PC-9 (cell line): ENCODE results near the gene TLE1. TPM values are rescaled to one million over a fixed set of nuclear protein-coding genes. Genes with fewer than 3 reads are reported as not detected.
"Not testable (repeated sequence)": the region's sequence is repeated elsewhere in the genome, so short reads cannot be mapped to it uniquely, and the experiment has no call there.

Experiments
- BruUV-seq: library from RNA; stranded (reverse); fragments of 400-500 nt; replicated peaks from 2 replicates; lab custom pipeline; 2021; lab: Mats Ljungman, UMichigan
- CTCF ChIA-PET: fragments of 300-600 bp; sonication (Branson Sonifier 250); formaldehyde crosslinking; loops from one replicate; lab custom pipeline; 2022; ENCODE audit warnings: antibody characterized with exemption; lab: Charles Lee
- POLR2A ChIA-PET: fragments of 300-600 bp; sonication (Branson Sonifier 250); formaldehyde crosslinking; loops from one replicate; lab custom pipeline; 2022; ENCODE audit warnings: antibody characterized with exemption; ENCODE audit not compliant: unreplicated experiment; lab: Charles Lee
- DNase-seq, 2 experiments: peaks; one replicate each; pipeline versions ENCODE4 v3.0.0 to v3.0.0-alpha.2; 2015 to 2022; ENCODE audit warnings: mixed read lengths in 1 of 2
- H2AFZ ChIP-seq: fragments of 200-600 bp; sonication (generic); 2 replicates; pipeline ENCODE4 v1.8.1; 2017; ENCODE audit warnings: antibody characterized with exemption
- H3F3A ChIP-seq: fragments of 200-600 bp; sonication (generic); 2 replicates; pipeline ENCODE4 v1.8.1; 2017; ENCODE audit warnings: antibody characterized with exemption, mild to moderate bottlenecking, low read depth; ENCODE audit not compliant: insufficient read depth
- H3K27ac ChIP-seq: fragments of 200-600 bp; sonication (generic); 2 replicates; pipeline ENCODE4 v1.6.1; 2016; ENCODE audit warnings: mixed run types
- H3K27me3 ChIP-seq: fragments of 200-600 bp; sonication (generic); 2 replicates; pipeline ENCODE4 v1.6.1; 2016; ENCODE audit warnings: low read depth, mixed run types; ENCODE audit not compliant: insufficient read depth
- H3K36me3 ChIP-seq: fragments of 200-600 bp; sonication (generic); 2 replicates; pipeline ENCODE4 v1.6.1; 2016; ENCODE audit warnings: low read depth, mixed run types
- H3K4me1 ChIP-seq: fragments of 200-600 bp; sonication (generic); replicated peaks from 2 replicates; pipeline ENCODE4 v1.6.1; 2016; ENCODE audit warnings: mixed run types; ENCODE audit not compliant: insufficient read depth
- H3K4me2 ChIP-seq: fragments of 200-600 bp; sonication (generic); 2 replicates; pipeline ENCODE4 v1.6.1; 2017; ENCODE audit warnings: mixed run types
- H3K4me3 ChIP-seq: fragments of 200-600 bp; sonication (generic); 2 replicates; pipeline ENCODE4 v1.6.1; 2016; ENCODE audit warnings: mixed run types
- H3K79me2 ChIP-seq: fragments of 200-600 bp; sonication (generic); 2 replicates; pipeline ENCODE4 v1.6.1; 2017; ENCODE audit warnings: low read depth, mixed run types
- H3K9me2 ChIP-seq: fragments of 200-600 bp; sonication (generic); 2 replicates; pipeline ENCODE4 v1.8.1; 2017; ENCODE audit warnings: mild to moderate bottlenecking; ENCODE audit not compliant: insufficient read depth
- H3K9me3 ChIP-seq: fragments of 200-600 bp; sonication (generic); 2 replicates; pipeline ENCODE4 v1.8.1; 2016; ENCODE audit warnings: low read depth; ENCODE audit not compliant: insufficient read depth
- H4K20me1 ChIP-seq: fragments of 200-600 bp; sonication (generic); 2 replicates; pipeline ENCODE4 v1.8.1; 2017; ENCODE audit not compliant: insufficient read depth
- CTCF ChIP-seq: fragments of 200-600 bp; sonication (generic); conservative IDR thresholded peaks from 2 replicates; pipeline ENCODE4 v1.6.1; 2017; ENCODE audit warnings: mixed run types, antibody characterized with exemption, mild to moderate bottlenecking, moderate library complexity
- EZH2 ChIP-seq: fragments of 200-600 bp; sonication (generic); IDR thresholded peaks from 2 replicates; pipeline ENCODE4 v1.8.0; 2017; ENCODE audit warnings: antibody characterized with exemption, low read depth
- intact Hi-C: fragments of 100-400 bp; cut with micrococcal nuclease; formaldehyde crosslinking; loops from one replicate; pipeline ENCODE4 v1.10.0; 2022; ENCODE audit not compliant: unreplicated experiment
- total RNA-seq: library from RNA; stranded (reverse); gene quantifications from 2 replicates; pipeline ENCODE4 v1.2.3, GENCODE V29; 2021

TLE1 gene
- total RNA-seq, 1 experiment from 2014 or later: 80.9 TPM

GRCh38 chr9:81596679-81597418 is 92.5 kb downstream of the TLE1 start:
- peaks cover 41% of the 10 kb centered on the region for H3K36me3 ChIP-seq
- no peak for TF ChIP-seq EZH2
- TF ChIP-seq CTCF: no peak
- H2AFZ ChIP-seq: no peak overlapping the region
- ChIA-PET CTCF (no interaction called here), POLR2A (no interaction called here)
- no peaks in the 10 kb centered on the region for H3K9me3 ChIP-seq
- H3K4me3 ChIP-seq: no peak overlapping the region
- H3K4me2 ChIP-seq: no peak overlapping the region
- no TSS peak for BruUV-seq
- intact Hi-C loops: no loop called here
- no peak overlapping the region for H3K27ac ChIP-seq
- H4K20me1 ChIP-seq: no peaks in the 10 kb centered on the region
- no peaks in the 10 kb centered on the region for H3K4me1 ChIP-seq
- no peaks in the 10 kb centered on the region for H3K27me3 ChIP-seq
- DNase-seq: no peak
- H3F3A ChIP-seq: no peaks in the 10 kb centered on the region
- H3K79me2 ChIP-seq: no peaks in the 10 kb centered on the region
- no peaks in the 10 kb centered on the region for H3K9me2 ChIP-seq

- DNase-seq: no peak
- Histone ChIP-seq H3K36me3 (peaks cover 33% of the 10 kb centered on the region), H3K27me3 (no peaks in the 10 kb centered on the region), H3K4me2 (no peak overlapping the region), H3K4me1 (no peaks in the 10 kb centered on the region), H3K79me2 (no peaks in the 10 kb centered on the region), H3K27ac (no peak overlapping the region), H3K4me3 (no peak overlapping the region), H3K9me3 (no peaks in the 10 kb centered on the region), H2AFZ (no peak overlapping the region), H4K20me1 (no peaks in the 10 kb centered on the region), H3K9me2 (no peaks in the 10 kb centered on the region), H3F3A (no peaks in the 10 kb centered on the region)
- BruUV-seq: no TSS peak
- intact Hi-C loops: no loop called here
- POLR2A ChIA-PET: no interaction called here
- CTCF ChIA-PET: no interaction called here
- TF ChIP-seq CTCF (no peak), EZH2 (no peak)
Observed at GRCh38 chr9:81595887-81596543, 93.3 kb downstream of the TLE1 start.

GRCh38 chr9:81595293-81595692 is 94.1 kb downstream of the TLE1 start:
- H3F3A ChIP-seq, H3K79me2 ChIP-seq, CTCF ChIA-PET, H4K20me1 ChIP-seq, DNase-seq, POLR2A ChIA-PET, BruUV-seq, H3K4me1 ChIP-seq, H3K9me2 ChIP-seq, H3K4me3 ChIP-seq, H3K4me2 ChIP-seq, H3K27me3 ChIP-seq, H3K27ac ChIP-seq, H3K9me3 ChIP-seq, intact Hi-C loops, H2AFZ ChIP-seq: not testable (repeated sequence)
- peaks cover 31% of the 10 kb centered on the region for H3K36me3 ChIP-seq
